Measurements from ENCODE around the gene PPP4R1.

Gene PPP4R1

GRCh38 chr18:9563331-9563730 is 51.0 kb downstream of the PPP4R1 start:
- TF ChIP-seq POLR2AphosphoS5 (IDR thresholded peaks at IDR 0.05; ENCODE audit: low read depth, low read length) (no peak), REST (IDR thresholded peaks at IDR 0.05; ENCODE audit: insufficient read depth in 1 of 2, low read depth in 2 of 2, low read length in 2 of 2) (no peak), TAF1 (IDR thresholded peaks at IDR 0.05; ENCODE audit: borderline replicate concordance, insufficient read depth, low read length) (no peak), FOXP2 (optimal IDR thresholded peaks at IDR 0.05; ENCODE audit: borderline replicate concordance, extremely low read depth, extremely low read length, insufficient read depth) (no peak), SIN3A (IDR thresholded peaks at IDR 0.05; ENCODE audit: borderline replicate concordance, insufficient read depth, low read length) (no peak)

- TF ChIP-seq SIN3A (IDR thresholded peaks at IDR 0.05; ENCODE audit: borderline replicate concordance, insufficient read depth, low read length), result no peak
- TF ChIP-seq TAF1 (IDR thresholded peaks at IDR 0.05; ENCODE audit: borderline replicate concordance, insufficient read depth, low read length), result no peak
- TF ChIP-seq REST (IDR thresholded peaks at IDR 0.05; ENCODE audit: insufficient read depth in 1 of 2, low read depth in 2 of 2, low read length in 2 of 2), result no peak
- no peak for TF ChIP-seq FOXP2 (optimal IDR thresholded peaks at IDR 0.05; ENCODE audit: borderline replicate concordance, extremely low read depth, extremely low read length, insufficient read depth)
- TF ChIP-seq POLR2AphosphoS5 (IDR thresholded peaks at IDR 0.05; ENCODE audit: low read depth, low read length), result no peak
Observed at GRCh38 chr18:9562584-9562983, 51.8 kb downstream of the PPP4R1 start.

- TF ChIP-seq POLR2AphosphoS5 (IDR thresholded peaks at IDR 0.05; ENCODE audit: low read depth, low read length) (no peak), TAF1 (IDR thresholded peaks at IDR 0.05; ENCODE audit: borderline replicate concordance, insufficient read depth, low read length) (no peak), FOXP2 (optimal IDR thresholded peaks at IDR 0.05; ENCODE audit: borderline replicate concordance, extremely low read depth, extremely low read length, insufficient read depth) (no peak), REST (IDR thresholded peaks at IDR 0.05; ENCODE audit: insufficient read depth in 1 of 2, low read depth in 2 of 2, low read length in 2 of 2) (no peak), SIN3A (IDR thresholded peaks at IDR 0.05; ENCODE audit: borderline replicate concordance, insufficient read depth, low read length) (no peak)
Observed at GRCh38 chr18:9561759-9562158, 52.6 kb downstream of the PPP4R1 start.

GRCh38 chr18:9559253-9559652 is 55.1 kb downstream of the PPP4R1 start:
- TF ChIP-seq FOXP2 (optimal IDR thresholded peaks at IDR 0.05; ENCODE audit: borderline replicate concordance, extremely low read depth, extremely low read length, insufficient read depth) (no peak), REST (IDR thresholded peaks at IDR 0.05; ENCODE audit: insufficient read depth in 1 of 2, low read depth in 2 of 2, low read length in 2 of 2) (no peak), POLR2AphosphoS5 (IDR thresholded peaks at IDR 0.05; ENCODE audit: low read depth, low read length) (no peak), TAF1 (IDR thresholded peaks at IDR 0.05; ENCODE audit: borderline replicate concordance, insufficient read depth, low read length) (no peak), SIN3A (IDR thresholded peaks at IDR 0.05; ENCODE audit: borderline replicate concordance, insufficient read depth, low read length) (no peak)

All from PFSK-1 (cell line).